Mammary epithelial cell (primary cell): ENCODE measurements around the gene ATP7B.

ENCODE experiments used
- EZH2 ChIP-seq: IDR thresholded peaks from 2 replicates; pipeline ENCODE4 v1.6.1; 2012; ENCODE audit warnings: low read length, inconsistent platforms, borderline replicate concordance
- TF ChIP-seq, protein P1 (sequence below), 2 donors: IDR thresholded peaks in 1 of 2; conservative IDR thresholded peaks in 1 of 2; 2 replicates each; pipeline ENCODE4 v1.5.1; 2011 to 2012; ENCODE audit warnings: inconsistent platforms in 2 of 2, low read length in 2 of 2, mild to moderate bottlenecking in 2 of 2, control low read depth in 1 of 2, low read depth in 1 of 2; ENCODE audit not compliant: insufficient read depth in 1 of 2; ENCODE audit errors: extremely low read depth in 1 of 2

DNA sequence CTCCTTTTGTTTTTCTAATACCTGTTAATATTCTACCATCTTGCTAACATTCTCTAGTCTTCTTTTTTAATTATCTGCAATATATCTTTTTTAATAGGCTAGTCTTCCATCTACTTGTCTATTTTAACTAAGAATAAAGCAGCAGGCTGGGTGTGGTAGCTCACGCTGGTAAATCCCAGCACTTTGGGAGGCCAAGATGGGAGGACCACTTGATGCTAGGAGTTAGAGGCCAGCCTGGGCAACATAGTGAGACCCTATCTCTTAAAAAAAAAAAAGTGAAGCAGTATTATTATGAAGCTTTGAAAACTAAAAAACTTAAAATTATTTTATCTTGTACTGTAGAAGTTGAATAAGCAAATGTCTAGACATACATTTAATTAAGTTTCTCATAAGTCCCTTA, 16.6 kb upstream of the ATP7B start:
- TF ChIP-seq, protein P1, sequence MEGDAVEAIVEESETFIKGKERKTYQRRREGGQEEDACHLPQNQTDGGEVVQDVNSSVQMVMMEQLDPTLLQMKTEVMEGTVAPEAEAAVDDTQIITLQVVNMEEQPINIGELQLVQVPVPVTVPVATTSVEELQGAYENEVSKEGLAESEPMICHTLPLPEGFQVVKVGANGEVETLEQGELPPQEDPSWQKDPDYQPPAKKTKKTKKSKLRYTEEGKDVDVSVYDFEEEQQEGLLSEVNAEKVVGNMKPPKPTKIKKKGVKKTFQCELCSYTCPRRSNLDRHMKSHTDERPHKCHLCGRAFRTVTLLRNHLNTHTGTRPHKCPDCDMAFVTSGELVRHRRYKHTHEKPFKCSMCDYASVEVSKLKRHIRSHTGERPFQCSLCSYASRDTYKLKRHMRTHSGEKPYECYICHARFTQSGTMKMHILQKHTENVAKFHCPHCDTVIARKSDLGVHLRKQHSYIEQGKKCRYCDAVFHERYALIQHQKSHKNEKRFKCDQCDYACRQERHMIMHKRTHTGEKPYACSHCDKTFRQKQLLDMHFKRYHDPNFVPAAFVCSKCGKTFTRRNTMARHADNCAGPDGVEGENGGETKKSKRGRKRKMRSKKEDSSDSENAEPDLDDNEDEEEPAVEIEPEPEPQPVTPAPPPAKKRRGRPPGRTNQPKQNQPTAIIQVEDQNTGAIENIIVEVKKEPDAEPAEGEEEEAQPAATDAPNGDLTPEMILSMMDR (conservative IDR thresholded peaks at IDR 0.05 in 1 of 2, IDR thresholded peaks at IDR 0.05 in 1 of 2; ENCODE audit: extremely low read depth in 1 of 2, insufficient read depth in 1 of 2, low read depth in 1 of 2, low read length in 2 of 2), result no peak
- no peak for TF ChIP-seq EZH2
